GM12878 (cell line): ENCODE results near the gene CACUL1.

Experiments
- CBX5 ChIP-seq: sonication (generic); IDR thresholded peaks from 2 replicates; pipeline ENCODE4 v1.6.1; 2016; ENCODE audit warnings: low read depth, moderate library complexity, mild to moderate bottlenecking, inconsistent platforms
- CHD4 ChIP-seq: fragments of 200-600 bp; sonication (generic); IDR thresholded peaks from 2 replicates; pipeline ENCODE4 v1.6.1; 2016; ENCODE audit warnings: mild to moderate bottlenecking
- JUND ChIP-seq: IDR thresholded peaks from 2 replicates; pipeline ENCODE4 v1.6.1; 2012; ENCODE audit warnings: low read depth, mild to moderate bottlenecking, low read length, improper control_type of control experiment, moderate library complexity
- NRF1 ChIP-seq: conservative IDR thresholded peaks from 2 replicates; pipeline ENCODE4 v1.6.1; 2011; ENCODE audit warnings: mild to moderate bottlenecking, low read depth, low read length, improper control_type of control experiment
- POLR2AphosphoS2 ChIP-seq: IDR thresholded peaks from 2 replicates; pipeline ENCODE4 v1.6.1; 2011; ENCODE audit warnings: low read depth, mild to moderate bottlenecking, low read length, improper control_type of control experiment, moderate library complexity
- RFX5 ChIP-seq: IDR thresholded peaks from 2 replicates; pipeline ENCODE4 v1.6.1; 2011; ENCODE audit warnings: low read depth, low read length, improper control_type of control experiment
- TCF3 ChIP-seq: IDR thresholded peaks from 2 replicates; pipeline ENCODE4 v1.6.1; 2012; ENCODE audit warnings: low read depth, mild to moderate bottlenecking, low read length, borderline replicate concordance; ENCODE audit not compliant: insufficient read depth
- TF ChIP-seq, protein P1 (sequence below), 3 experiments: IDR thresholded peaks in 2 of 3; conservative IDR thresholded peaks in 1 of 3; 2 replicates each; pipeline ENCODE4 v1.5.1; 2011; ENCODE audit warnings: low read depth in 3 of 3, low read length in 3 of 3, mild to moderate bottlenecking in 3 of 3, control low read depth in 2 of 3, moderate library complexity in 2 of 3, inconsistent platforms in 1 of 3, mixed read lengths in 1 of 3; ENCODE audit not compliant: control insufficient read depth in 2 of 3, insufficient read depth in 1 of 3; ENCODE audit errors: extremely low read depth in 1 of 3

GRCh38 chr10:118760265-118760664 lies 5.5 kb upstream of the CACUL1 start:
- TF ChIP-seq CHD4: no peak
- no peak for TF ChIP-seq CBX5
- TF ChIP-seq RFX5: no peak
- no peak for TF ChIP-seq JUND
- TF ChIP-seq, protein P1, sequence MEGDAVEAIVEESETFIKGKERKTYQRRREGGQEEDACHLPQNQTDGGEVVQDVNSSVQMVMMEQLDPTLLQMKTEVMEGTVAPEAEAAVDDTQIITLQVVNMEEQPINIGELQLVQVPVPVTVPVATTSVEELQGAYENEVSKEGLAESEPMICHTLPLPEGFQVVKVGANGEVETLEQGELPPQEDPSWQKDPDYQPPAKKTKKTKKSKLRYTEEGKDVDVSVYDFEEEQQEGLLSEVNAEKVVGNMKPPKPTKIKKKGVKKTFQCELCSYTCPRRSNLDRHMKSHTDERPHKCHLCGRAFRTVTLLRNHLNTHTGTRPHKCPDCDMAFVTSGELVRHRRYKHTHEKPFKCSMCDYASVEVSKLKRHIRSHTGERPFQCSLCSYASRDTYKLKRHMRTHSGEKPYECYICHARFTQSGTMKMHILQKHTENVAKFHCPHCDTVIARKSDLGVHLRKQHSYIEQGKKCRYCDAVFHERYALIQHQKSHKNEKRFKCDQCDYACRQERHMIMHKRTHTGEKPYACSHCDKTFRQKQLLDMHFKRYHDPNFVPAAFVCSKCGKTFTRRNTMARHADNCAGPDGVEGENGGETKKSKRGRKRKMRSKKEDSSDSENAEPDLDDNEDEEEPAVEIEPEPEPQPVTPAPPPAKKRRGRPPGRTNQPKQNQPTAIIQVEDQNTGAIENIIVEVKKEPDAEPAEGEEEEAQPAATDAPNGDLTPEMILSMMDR (IDR thresholded peaks at IDR 0.05 in 2 of 3, conservative IDR thresholded peaks at IDR 0.05 in 1 of 3; ENCODE audit: control insufficient read depth in 2 of 3, extremely low read depth in 1 of 3, insufficient read depth in 1 of 3, low read depth in 3 of 3, low read length in 3 of 3): no peak
- no peak for TF ChIP-seq NRF1
- no peak for TF ChIP-seq TCF3
- TF ChIP-seq POLR2AphosphoS2: no peak
